Neural cell (in vitro differentiated cells): ENCODE measurements around the gene ADSL. TPM values are rescaled to one million over a fixed set of nuclear protein-coding genes. Genes with fewer than 3 reads are reported as not detected.

Experiments used
- H2AFZ ChIP-seq: fragments of 200-600, 300-800 bp; sonication (generic), shearing (Covaris generic); 2 replicates; pipeline ENCODE4 v1.6.0; 2014; ENCODE audit warnings: low read depth, mild to moderate bottlenecking, antibody characterized with exemption, low read length, moderate library complexity
- H3F3A ChIP-seq: fragments of 200-600 bp; shearing (Covaris generic); 2 replicates; pipeline ENCODE4 v1.6.1; 2016; ENCODE audit warnings: mild to moderate bottlenecking, moderate library complexity, mixed read lengths, antibody characterized with exemption, low read length; ENCODE audit not compliant: insufficient read depth, poor library complexity, severe bottlenecking
- H3K27ac ChIP-seq: fragments of 200-600, 300-800 bp; sonication (generic), shearing (Covaris generic); 2 replicates; pipeline ENCODE4 v1.5.1; 2014; ENCODE audit warnings: mild to moderate bottlenecking, low read length, moderate library complexity
- H3K27me3 ChIP-seq: fragments of 300-800, 200-600 bp; sonication (generic), shearing (Covaris generic); 2 replicates; pipeline ENCODE4 v1.6.0; 2014; ENCODE audit warnings: mild to moderate bottlenecking, low read depth, low read length, moderate library complexity; ENCODE audit not compliant: insufficient read depth
- H3K36me3 ChIP-seq: fragments of 300-800, 200-600 bp; sonication (generic), shearing (Covaris generic); 2 replicates; pipeline ENCODE4 v1.5.1; 2014; ENCODE audit warnings: mild to moderate bottlenecking, antibody characterized with exemption, low read length, moderate library complexity; ENCODE audit not compliant: insufficient read depth
- H3K4me2 ChIP-seq: fragments of 300-800, 200-600 bp; sonication (generic), shearing (Covaris generic); 2 replicates; pipeline ENCODE4 v1.6.0; 2014; ENCODE audit warnings: mild to moderate bottlenecking, low read length
- H3K4me3 ChIP-seq: fragments of 300-800, 200-600 bp; sonication (generic), shearing (Covaris generic); 2 replicates; pipeline ENCODE4 v1.5.1; 2014; ENCODE audit warnings: mild to moderate bottlenecking, low read length, moderate library complexity
- H3K79me2 ChIP-seq: fragments of 200-600 bp; shearing (Covaris generic); replicated peaks from 2 replicates; pipeline ENCODE4 v1.6.0; 2014; ENCODE audit warnings: mild to moderate bottlenecking, low read length, moderate library complexity; ENCODE audit not compliant: insufficient read depth
- H3K9ac ChIP-seq: fragments of 300-800, 200-600 bp; sonication (generic), shearing (Covaris generic); 2 replicates; pipeline ENCODE4 v1.6.1; 2016; ENCODE audit warnings: mild to moderate bottlenecking, low read length, mixed read lengths
- H3K9me2 ChIP-seq: fragments of 200-600 bp; shearing (Covaris generic); 2 replicates; pipeline ENCODE4 v1.6.1; 2016; ENCODE audit warnings: mild to moderate bottlenecking, low read length, mixed read lengths; ENCODE audit not compliant: insufficient read depth
- H3K9me3 ChIP-seq: fragments of 200-600, 300-800 bp; sonication (generic), shearing (Covaris generic); 2 replicates; pipeline ENCODE4 v1.6.1; 2016; ENCODE audit warnings: mild to moderate bottlenecking, mixed run types, low read length, moderate library complexity, mixed read lengths
- H4K20me1 ChIP-seq: fragments of 200-600 bp; shearing (Covaris generic); 2 replicates; pipeline ENCODE4 v1.6.1; 2016; ENCODE audit warnings: mild to moderate bottlenecking, mixed run types; ENCODE audit not compliant: insufficient read depth
- EP300 ChIP-seq: fragments of 450-650 bp; conservative IDR thresholded peaks from 2 replicates; pipeline ENCODE4 v1.6.1; 2014; ENCODE audit warnings: antibody characterized with exemption, mild to moderate bottlenecking, moderate library complexity; ENCODE audit not compliant: poor library complexity, severe bottlenecking
- EZH2 ChIP-seq: fragments of 200-600, 300-800 bp; shearing (Covaris generic), sonication (generic); IDR thresholded peaks from 2 replicates; pipeline ENCODE4 v1.6.1; 2014; ENCODE audit warnings: antibody characterized with exemption, low read length, borderline replicate concordance, mild to moderate bottlenecking; ENCODE audit not compliant: insufficient read depth, poor library complexity, severe bottlenecking
- MXI1 ChIP-seq: fragments of 450-650 bp; conservative IDR thresholded peaks from 2 replicates; pipeline ENCODE4 v1.6.1; 2014; ENCODE audit warnings: antibody characterized with exemption, mild to moderate bottlenecking; ENCODE audit not compliant: poor library complexity, severe bottlenecking
- POLR2AphosphoS5 ChIP-seq: IDR thresholded peaks from 2 replicates; pipeline ENCODE4 v1.6.1; 2012
- RAD21 ChIP-seq: fragments of 450-650 bp; conservative IDR thresholded peaks from 2 replicates; pipeline ENCODE4 v1.6.1; 2014; ENCODE audit warnings: antibody characterized with exemption, mild to moderate bottlenecking, moderate library complexity
- SMC3 ChIP-seq: fragments of 450-650 bp; conservative IDR thresholded peaks from 2 replicates; pipeline ENCODE4 v1.6.1; 2014; ENCODE audit warnings: antibody characterized with exemption, mild to moderate bottlenecking, moderate library complexity; ENCODE audit not compliant: poor library complexity
- TAF1 ChIP-seq: IDR thresholded peaks from 2 replicates; pipeline ENCODE4 v1.6.1; 2012; ENCODE audit warnings: low read depth
- polyA plus RNA-seq: library from polyadenylated mRNA; depleted of rRNA; stranded (reverse); fragments of >200 nt; gene quantifications from 2 replicates; pipeline ENCODE4 v1.2.3, GENCODE V29; 2014
- TF ChIP-seq, protein P1 (sequence below): fragments of 450-650 bp; IDR thresholded peaks from 2 replicates; pipeline ENCODE4 v1.5.1; 2014; ENCODE audit warnings: antibody characterized with exemption, mild to moderate bottlenecking, moderate library complexity; ENCODE audit not compliant: poor library complexity, severe bottlenecking
- TF ChIP-seq, protein P2 (sequence below): IDR thresholded peaks from 2 replicates; pipeline ENCODE4 v1.6.1; 2012; ENCODE audit warnings: borderline replicate concordance

Gene ADSL
- polyA plus RNA-seq, 1 donor from 2014 or later, result 112 TPM

DNA sequence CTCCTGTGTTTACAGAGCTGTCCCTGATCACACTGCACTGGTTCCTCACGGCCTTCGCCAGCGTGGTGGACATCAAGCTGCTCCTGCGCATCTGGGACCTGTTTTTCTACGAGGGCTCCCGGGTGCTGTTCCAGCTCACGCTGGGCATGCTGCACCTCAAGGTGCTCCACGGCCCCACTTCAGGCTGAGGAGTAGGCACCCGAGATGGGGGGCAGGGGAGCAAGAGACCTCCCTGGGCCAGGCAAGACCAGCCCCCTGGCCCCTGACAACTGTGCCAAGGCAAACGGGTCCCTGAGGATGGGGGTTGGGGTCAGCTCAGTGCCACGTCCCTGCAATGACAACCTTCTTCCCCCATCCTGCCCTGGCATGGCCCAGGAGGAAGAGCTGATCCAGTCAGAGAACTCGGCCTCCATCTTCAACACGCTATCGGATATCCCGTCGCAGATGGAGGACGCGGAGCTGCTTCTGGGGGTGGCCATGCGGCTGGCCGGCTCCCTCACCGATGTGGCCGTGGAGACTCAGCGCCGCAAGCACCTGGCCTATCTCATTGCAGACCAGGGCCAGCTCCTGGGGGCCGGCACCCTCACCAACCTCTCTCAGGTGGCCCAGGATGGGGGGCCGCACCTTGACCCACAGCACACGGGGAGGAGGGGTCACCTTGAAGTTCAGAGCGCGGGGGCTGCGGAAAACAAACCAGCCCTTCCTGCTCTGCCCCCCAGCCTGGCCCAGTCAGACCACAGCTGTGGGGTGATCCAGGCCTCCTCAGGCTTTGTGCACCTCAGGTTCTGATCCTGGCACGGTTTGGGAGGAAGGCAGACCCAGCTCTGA is 60.0 kb downstream of the ADSL start:
- no peak overlapping the region for H3K27ac ChIP-seq
- H3K36me3 ChIP-seq, result no peaks in the 10 kb centered on the region
- no peak overlapping the region for H2AFZ ChIP-seq
- H3K9me3 ChIP-seq, result no peaks in the 10 kb centered on the region
- no peaks in the 10 kb centered on the region for H3K9me2 ChIP-seq
- no peaks in the 10 kb centered on the region for H3K79me2 ChIP-seq
- no peaks in the 10 kb centered on the region for H3F3A ChIP-seq
- H4K20me1 ChIP-seq, result no peaks in the 10 kb centered on the region
- TF ChIP-seq SMC3, result no peak
- TF ChIP-seq, protein P1, sequence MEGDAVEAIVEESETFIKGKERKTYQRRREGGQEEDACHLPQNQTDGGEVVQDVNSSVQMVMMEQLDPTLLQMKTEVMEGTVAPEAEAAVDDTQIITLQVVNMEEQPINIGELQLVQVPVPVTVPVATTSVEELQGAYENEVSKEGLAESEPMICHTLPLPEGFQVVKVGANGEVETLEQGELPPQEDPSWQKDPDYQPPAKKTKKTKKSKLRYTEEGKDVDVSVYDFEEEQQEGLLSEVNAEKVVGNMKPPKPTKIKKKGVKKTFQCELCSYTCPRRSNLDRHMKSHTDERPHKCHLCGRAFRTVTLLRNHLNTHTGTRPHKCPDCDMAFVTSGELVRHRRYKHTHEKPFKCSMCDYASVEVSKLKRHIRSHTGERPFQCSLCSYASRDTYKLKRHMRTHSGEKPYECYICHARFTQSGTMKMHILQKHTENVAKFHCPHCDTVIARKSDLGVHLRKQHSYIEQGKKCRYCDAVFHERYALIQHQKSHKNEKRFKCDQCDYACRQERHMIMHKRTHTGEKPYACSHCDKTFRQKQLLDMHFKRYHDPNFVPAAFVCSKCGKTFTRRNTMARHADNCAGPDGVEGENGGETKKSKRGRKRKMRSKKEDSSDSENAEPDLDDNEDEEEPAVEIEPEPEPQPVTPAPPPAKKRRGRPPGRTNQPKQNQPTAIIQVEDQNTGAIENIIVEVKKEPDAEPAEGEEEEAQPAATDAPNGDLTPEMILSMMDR, result no peak
- no peak for TF ChIP-seq EP300
- TF ChIP-seq, protein P2, sequence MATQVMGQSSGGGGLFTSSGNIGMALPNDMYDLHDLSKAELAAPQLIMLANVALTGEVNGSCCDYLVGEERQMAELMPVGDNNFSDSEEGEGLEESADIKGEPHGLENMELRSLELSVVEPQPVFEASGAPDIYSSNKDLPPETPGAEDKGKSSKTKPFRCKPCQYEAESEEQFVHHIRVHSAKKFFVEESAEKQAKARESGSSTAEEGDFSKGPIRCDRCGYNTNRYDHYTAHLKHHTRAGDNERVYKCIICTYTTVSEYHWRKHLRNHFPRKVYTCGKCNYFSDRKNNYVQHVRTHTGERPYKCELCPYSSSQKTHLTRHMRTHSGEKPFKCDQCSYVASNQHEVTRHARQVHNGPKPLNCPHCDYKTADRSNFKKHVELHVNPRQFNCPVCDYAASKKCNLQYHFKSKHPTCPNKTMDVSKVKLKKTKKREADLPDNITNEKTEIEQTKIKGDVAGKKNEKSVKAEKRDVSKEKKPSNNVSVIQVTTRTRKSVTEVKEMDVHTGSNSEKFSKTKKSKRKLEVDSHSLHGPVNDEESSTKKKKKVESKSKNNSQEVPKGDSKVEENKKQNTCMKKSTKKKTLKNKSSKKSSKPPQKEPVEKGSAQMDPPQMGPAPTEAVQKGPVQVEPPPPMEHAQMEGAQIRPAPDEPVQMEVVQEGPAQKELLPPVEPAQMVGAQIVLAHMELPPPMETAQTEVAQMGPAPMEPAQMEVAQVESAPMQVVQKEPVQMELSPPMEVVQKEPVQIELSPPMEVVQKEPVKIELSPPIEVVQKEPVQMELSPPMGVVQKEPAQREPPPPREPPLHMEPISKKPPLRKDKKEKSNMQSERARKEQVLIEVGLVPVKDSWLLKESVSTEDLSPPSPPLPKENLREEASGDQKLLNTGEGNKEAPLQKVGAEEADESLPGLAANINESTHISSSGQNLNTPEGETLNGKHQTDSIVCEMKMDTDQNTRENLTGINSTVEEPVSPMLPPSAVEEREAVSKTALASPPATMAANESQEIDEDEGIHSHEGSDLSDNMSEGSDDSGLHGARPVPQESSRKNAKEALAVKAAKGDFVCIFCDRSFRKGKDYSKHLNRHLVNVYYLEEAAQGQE, result no peak
- no peak for TF ChIP-seq POLR2AphosphoS5
- no peak for TF ChIP-seq MXI1
- TF ChIP-seq RAD21, result no peak
- TF ChIP-seq EZH2, result no peak
- no peak for TF ChIP-seq TAF1
- no peak overlapping the region for H3K4me3 ChIP-seq
- H3K27me3 ChIP-seq, result no peaks in the 10 kb centered on the region
- H3K9ac ChIP-seq, result no peak overlapping the region
- H3K4me2 ChIP-seq, result no peak overlapping the region

DNA sequence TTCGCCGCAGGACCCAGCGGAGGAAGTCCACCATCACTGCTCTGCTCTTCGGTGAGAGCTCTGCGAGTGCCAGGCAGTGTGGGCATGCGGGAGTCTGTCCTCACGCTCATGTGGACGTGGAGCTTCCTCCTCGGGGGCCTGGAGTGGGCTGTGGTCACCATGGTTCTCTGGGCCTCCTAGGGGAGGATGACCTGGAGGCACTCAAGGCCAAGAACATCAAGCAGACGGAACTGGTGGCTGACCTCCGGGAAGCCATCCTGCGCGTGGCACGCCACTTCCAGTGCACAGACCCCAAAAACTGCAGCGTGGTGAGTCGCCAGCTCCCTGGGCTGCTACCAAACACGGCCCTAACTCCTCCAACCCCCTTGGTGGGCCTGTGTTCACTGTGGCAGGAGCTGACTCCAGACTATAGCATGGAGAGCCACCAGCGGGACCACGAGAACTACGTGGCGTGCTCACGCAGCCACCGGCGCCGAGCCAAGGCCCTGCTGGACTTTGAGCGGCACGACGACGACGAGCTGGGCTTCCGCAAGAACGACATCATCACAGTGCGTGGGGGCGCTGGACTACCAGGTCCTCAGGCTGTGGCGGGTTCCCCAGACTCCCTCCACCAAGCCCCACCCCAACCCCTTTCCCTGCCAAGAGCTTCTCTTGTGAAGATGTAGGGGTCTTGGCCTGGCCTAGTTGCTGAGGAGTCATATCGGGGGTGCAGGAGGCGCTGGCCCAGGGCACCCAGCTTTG is 60.9 kb downstream of the ADSL start:
- no peaks in the 10 kb centered on the region for H3K36me3 ChIP-seq
- no peak overlapping the region for H2AFZ ChIP-seq
- no peak overlapping the region for H3K4me3 ChIP-seq
- H3K27me3 ChIP-seq, result no peaks in the 10 kb centered on the region
- no peaks in the 10 kb centered on the region for H4K20me1 ChIP-seq
- no peak overlapping the region for H3K9ac ChIP-seq
- no peaks in the 10 kb centered on the region for H3F3A ChIP-seq
- no peaks in the 10 kb centered on the region for H3K9me3 ChIP-seq
- TF ChIP-seq EZH2, result no peak
- TF ChIP-seq, protein P1, result no peak
- no peak for TF ChIP-seq MXI1
- TF ChIP-seq EP300, result no peak
- TF ChIP-seq RAD21, result no peak
- TF ChIP-seq TAF1, result no peak
- TF ChIP-seq, protein P2, result no peak
- H3K27ac ChIP-seq, result no peak overlapping the region
- no peak overlapping the region for H3K4me2 ChIP-seq
- H3K79me2 ChIP-seq, result no peaks in the 10 kb centered on the region
- no peaks in the 10 kb centered on the region for H3K9me2 ChIP-seq
